Right ventricle myocardium superior (tissue), 1 donor: ENCODE results near the gene GRB10. TPM values are rescaled to one million over a fixed set of nuclear protein-coding genes. Genes with fewer than 3 reads are reported as not detected.
A peak's percentile ranks its signal among the peaks of the same experiment; 100 is the strongest.

Experiments used
- ATAC-seq: fragments of 200-7000 bp; cut with Tn5 transposase; one replicate; pipeline ENCODE4 v1.9.1; 2020; ENCODE audit warnings: mild to moderate bottlenecking; ENCODE audit not compliant: poor library complexity
- DNase-seq: peaks from one replicate; pipeline ENCODE4 v3.0.0-alpha.2; 2020
- intact Hi-C: fragments of 100-400 bp; cut with DNase I; formaldehyde crosslinking; loops from one replicate; pipeline ENCODE4 v1.11.2; 2022
- total RNA-seq: library from RNA; stranded (reverse); fragmentation: NEBNext Ultra II Directional; extraction: Animal tissue kit (Norgen Biotek cat#: 25700); gene quantifications from one replicate; pipeline ENCODE4 v1.2.1, GENCODE V29; 2021
- donor health status: DM: no; HTN: yes; CAD: no; lungs with severe emphysema.

Gene GRB10
- total RNA-seq, 1 donor from 2014 or later: 32.2 TPM

- ATAC-seq: no peak
- intact Hi-C loops: no loop called here
- DNase-seq: no peak
Measured at GRCh38 chr7:50644114-50644513, 138.6 kb downstream of the GRB10 start.

- intact Hi-C loops: no loop called here
- DNase-seq (no peak), ATAC-seq (peak; percentile 95)
Measured at GRCh38 chr7:50641442-50642405, 141.0 kb downstream of the GRB10 start.

GRCh38 chr7:50640779-50641178 is 141.9 kb downstream of the GRB10 start:
- intact Hi-C loops: no loop called here
- no peak for DNase-seq
- ATAC-seq: no peak

- ATAC-seq: no peak
- intact Hi-C loops: no loop called here
- DNase-seq: no peak
Measured at GRCh38 chr7:50640256-50640655, 142.4 kb downstream of the GRB10 start.

GRCh38 chr7:50637725-50638643 is 144.7 kb downstream of the GRB10 start:
- DNase-seq: no peak
- ATAC-seq: no peak
- intact Hi-C loops: no loop called here

GRCh38 chr7:50634378-50634777 is 148.3 kb downstream of the GRB10 start:
- ATAC-seq (no peak), DNase-seq (no peak)
- intact Hi-C loops: no loop called here

GRCh38 chr7:50633414-50633710 is 149.3 kb downstream of the GRB10 start:
- intact Hi-C loops: no loop called here
- ATAC-seq (no peak), DNase-seq (no peak)

- intact Hi-C loops: no loop called here
- ATAC-seq (no peak), DNase-seq (no peak)
Measured at GRCh38 chr7:50632561-50633413, 149.9 kb downstream of the GRB10 start.

- ATAC-seq (peak; percentile 34), DNase-seq (no peak)
- intact Hi-C loops: no loop called here
Measured at GRCh38 chr7:50631639-50632038, 151.1 kb downstream of the GRB10 start.

- intact Hi-C loops: no loop called here
- ATAC-seq: peak; percentile 13
- no peak for DNase-seq
Measured at GRCh38 chr7:50631100-50631499, 151.6 kb downstream of the GRB10 start.

GRCh38 chr7:50629238-50629901 is 153.3 kb downstream of the GRB10 start:
- DNase-seq (no peak), ATAC-seq (no peak)
- intact Hi-C loops: no loop called here

- DNase-seq: no peak
Measured at GRCh38 chr7:50628434-50629084, 154.1 kb downstream of the GRB10 start.

GRCh38 chr7:50627824-50628361 is 154.8 kb downstream of the GRB10 start:
- DNase-seq: no peak
- intact Hi-C loops: no loop called here
- ATAC-seq: no peak

More at GRCh38 chr7:50628434-50629084, 154.1 kb downstream of the GRB10 start:
- ATAC-seq: peak; percentile 26
- intact Hi-C loops: no loop called here

GRCh38 chr7:50626286-50626685 is 156.4 kb downstream of the GRB10 start:
- no peak for DNase-seq
- ATAC-seq: no peak
- intact Hi-C loops: no loop called here

- ATAC-seq (peak; percentile 76), DNase-seq (no peak)
- intact Hi-C loops: no loop called here
Measured at GRCh38 chr7:50625360-50625759, 157.3 kb downstream of the GRB10 start.

- intact Hi-C loops: no loop called here
- DNase-seq (no peak), ATAC-seq (peak; percentile 26)
Measured at GRCh38 chr7:50622821-50623220, 159.9 kb downstream of the GRB10 start.

- DNase-seq: peak; percentile 68
Measured at GRCh38 chr7:50621973-50622490, 160.7 kb downstream of the GRB10 start.

More at GRCh38 chr7:50621973-50622490, 160.7 kb downstream of the GRB10 start:
- ATAC-seq: peak; percentile 79
- intact Hi-C loops: no loop called here
